ENCODE data around the gene DSCAM.

DNA sequence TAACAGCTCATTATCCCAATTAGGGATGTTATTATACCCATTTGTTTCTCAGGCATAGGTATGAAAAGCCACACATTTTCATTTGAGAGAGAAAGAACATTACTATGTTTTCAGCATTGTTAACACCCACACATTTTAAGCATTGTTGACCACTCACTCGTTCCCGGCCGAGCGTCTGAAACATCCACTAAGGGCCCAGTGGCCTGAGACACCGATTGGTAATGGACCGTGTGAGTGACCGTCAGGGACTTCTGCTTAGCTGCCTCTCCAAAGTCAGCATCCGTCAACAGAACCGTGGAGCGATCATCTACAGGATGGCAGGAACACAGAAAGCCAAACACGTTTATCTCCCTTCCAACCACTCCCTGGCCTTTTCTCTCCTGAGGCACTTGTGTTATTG lies 795.2 kb downstream of the DSCAM start:
- TF ChIP-seq, protein P1, sequence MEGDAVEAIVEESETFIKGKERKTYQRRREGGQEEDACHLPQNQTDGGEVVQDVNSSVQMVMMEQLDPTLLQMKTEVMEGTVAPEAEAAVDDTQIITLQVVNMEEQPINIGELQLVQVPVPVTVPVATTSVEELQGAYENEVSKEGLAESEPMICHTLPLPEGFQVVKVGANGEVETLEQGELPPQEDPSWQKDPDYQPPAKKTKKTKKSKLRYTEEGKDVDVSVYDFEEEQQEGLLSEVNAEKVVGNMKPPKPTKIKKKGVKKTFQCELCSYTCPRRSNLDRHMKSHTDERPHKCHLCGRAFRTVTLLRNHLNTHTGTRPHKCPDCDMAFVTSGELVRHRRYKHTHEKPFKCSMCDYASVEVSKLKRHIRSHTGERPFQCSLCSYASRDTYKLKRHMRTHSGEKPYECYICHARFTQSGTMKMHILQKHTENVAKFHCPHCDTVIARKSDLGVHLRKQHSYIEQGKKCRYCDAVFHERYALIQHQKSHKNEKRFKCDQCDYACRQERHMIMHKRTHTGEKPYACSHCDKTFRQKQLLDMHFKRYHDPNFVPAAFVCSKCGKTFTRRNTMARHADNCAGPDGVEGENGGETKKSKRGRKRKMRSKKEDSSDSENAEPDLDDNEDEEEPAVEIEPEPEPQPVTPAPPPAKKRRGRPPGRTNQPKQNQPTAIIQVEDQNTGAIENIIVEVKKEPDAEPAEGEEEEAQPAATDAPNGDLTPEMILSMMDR (IDR thresholded peaks at IDR 0.05; ENCODE audit: insufficient read depth, low read length): no peak
- TF ChIP-seq, protein P2, sequence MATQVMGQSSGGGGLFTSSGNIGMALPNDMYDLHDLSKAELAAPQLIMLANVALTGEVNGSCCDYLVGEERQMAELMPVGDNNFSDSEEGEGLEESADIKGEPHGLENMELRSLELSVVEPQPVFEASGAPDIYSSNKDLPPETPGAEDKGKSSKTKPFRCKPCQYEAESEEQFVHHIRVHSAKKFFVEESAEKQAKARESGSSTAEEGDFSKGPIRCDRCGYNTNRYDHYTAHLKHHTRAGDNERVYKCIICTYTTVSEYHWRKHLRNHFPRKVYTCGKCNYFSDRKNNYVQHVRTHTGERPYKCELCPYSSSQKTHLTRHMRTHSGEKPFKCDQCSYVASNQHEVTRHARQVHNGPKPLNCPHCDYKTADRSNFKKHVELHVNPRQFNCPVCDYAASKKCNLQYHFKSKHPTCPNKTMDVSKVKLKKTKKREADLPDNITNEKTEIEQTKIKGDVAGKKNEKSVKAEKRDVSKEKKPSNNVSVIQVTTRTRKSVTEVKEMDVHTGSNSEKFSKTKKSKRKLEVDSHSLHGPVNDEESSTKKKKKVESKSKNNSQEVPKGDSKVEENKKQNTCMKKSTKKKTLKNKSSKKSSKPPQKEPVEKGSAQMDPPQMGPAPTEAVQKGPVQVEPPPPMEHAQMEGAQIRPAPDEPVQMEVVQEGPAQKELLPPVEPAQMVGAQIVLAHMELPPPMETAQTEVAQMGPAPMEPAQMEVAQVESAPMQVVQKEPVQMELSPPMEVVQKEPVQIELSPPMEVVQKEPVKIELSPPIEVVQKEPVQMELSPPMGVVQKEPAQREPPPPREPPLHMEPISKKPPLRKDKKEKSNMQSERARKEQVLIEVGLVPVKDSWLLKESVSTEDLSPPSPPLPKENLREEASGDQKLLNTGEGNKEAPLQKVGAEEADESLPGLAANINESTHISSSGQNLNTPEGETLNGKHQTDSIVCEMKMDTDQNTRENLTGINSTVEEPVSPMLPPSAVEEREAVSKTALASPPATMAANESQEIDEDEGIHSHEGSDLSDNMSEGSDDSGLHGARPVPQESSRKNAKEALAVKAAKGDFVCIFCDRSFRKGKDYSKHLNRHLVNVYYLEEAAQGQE (IDR thresholded peaks at IDR 0.05; ENCODE audit: insufficient replicate concordance, low read depth): no peak
- no peak for TF ChIP-seq POLR2AphosphoS5 (IDR thresholded peaks at IDR 0.05; ENCODE audit: low read depth)
